GM10248 (cell line): ENCODE data around the gene HAPLN2.
"Not testable (repeated sequence)": the region's sequence is repeated elsewhere in the genome, so short reads cannot be mapped to it uniquely, and the experiment has no call there.

Experiments
- CTCF ChIA-PET: fragments of 300-600 bp; sonication (Branson Sonifier 250); formaldehyde crosslinking; extraction: SDS; loops from one replicate; lab custom pipeline; 2021; ENCODE audit warnings: antibody characterized with exemption; lab: Yijun Ruan, JAX
- POLR2A ChIA-PET: fragments of 350-650 bp; sonication (Branson Sonifier 250); formaldehyde crosslinking; extraction: SDS; loops from one replicate; lab custom pipeline; 2020; ENCODE audit warnings: antibody characterized with exemption; lab: Yijun Ruan, JAX
- DNase-seq: peaks from one replicate; pipeline ENCODE4 v3.0.0; 2012; ENCODE audit errors: extremely low spot score
- CTCF ChIP-seq: IDR thresholded peaks from 2 replicates; pipeline ENCODE4 v1.5.1; 2012; ENCODE audit warnings: mild to moderate bottlenecking, low read depth; ENCODE audit errors: extremely low read depth, missing control alignments, control extremely low read depth

HAPLN2 gene

GRCh38 chr1:156608036-156608674 lies 11.1 kb upstream of the HAPLN2 start:
- ChIA-PET POLR2A (no interaction called here), CTCF (interaction anchor here (0.6 to 2.9 kb wide), 45 partner anchors 8 to 263 kb away, joined by 3 to 33 read pairs (median 5); partner anchors contain the start of genes HAPLN2, IQGAP3, NAXE and TTC24)
- peak; percentile 70 for DNase-seq
- TF ChIP-seq CTCF: peak; percentile 74

GRCh38 chr1:156608981-156609380 lies 10.2 kb upstream of the HAPLN2 start:
- DNase-seq: peak; percentile 62
- peak; percentile 65 for TF ChIP-seq CTCF
- CTCF ChIA-PET: interaction anchor here (0.6 to 2.9 kb wide), 41 partner anchors 8 to 264 kb away, joined by 3 to 33 read pairs (median 6); partner anchors contain the start of genes HAPLN2, IQGAP3, NAXE and TTC24
- POLR2A ChIA-PET: no interaction called here

GRCh38 chr1:156610072-156610471 lies 9.1 kb upstream of the HAPLN2 start:
- DNase-seq, POLR2A ChIA-PET: not testable (repeated sequence)
- CTCF ChIA-PET: interaction anchor here (0.7 to 8.4 kb wide), 4 partner anchors 15 to 225 kb away, joined by 3 to 91 read pairs (median 10); no protein-coding TSS in a partner anchor

GRCh38 chr1:156612666-156613065 lies 6.5 kb upstream of the HAPLN2 start:
- no peak for TF ChIP-seq CTCF
- ChIA-PET POLR2A (no interaction called here), CTCF (interaction anchor here (0.9 to 8.4 kb wide), 16 partner anchors 10 to 227 kb away, joined by 3 to 91 read pairs (median 6); partner anchors contain the start of gene GPATCH4)
- no peak for DNase-seq

GRCh38 chr1:156615946-156616345 lies 3.3 kb upstream of the HAPLN2 start:
- DNase-seq: no peak
- CTCF ChIA-PET: interaction anchor here (1.9 to 8.4 kb wide), 2 partner anchors 9 to 110 kb away, joined by 4 to 91 read pairs; no protein-coding TSS in a partner anchor
- TF ChIP-seq CTCF: no peak
- POLR2A ChIA-PET: no interaction called here

- POLR2A ChIA-PET: no interaction called here
- TF ChIP-seq CTCF: no peak
- CTCF ChIA-PET: interaction anchor here (1.0 to 8.4 kb wide), 5 partner anchors 8 to 110 kb away, joined by 3 to 91 read pairs (median 4); no protein-coding TSS in a partner anchor
- DNase-seq: no peak
These were observed 2.8 kb upstream of the HAPLN2 start for GRCh38 chr1:156616463-156616862.

GRCh38 chr1:156619582-156619955 lies 354 bp downstream of the HAPLN2 start:
- no peak for DNase-seq
- ChIA-PET POLR2A (no interaction called here), CTCF (interaction anchor here (1.2 to 17.0 kb wide), 8 partner anchors 8 to 234 kb away, joined by 3 to 305 read pairs (median 8); partner anchors contain the start of genes CRABP2 and GPATCH4)
- TF ChIP-seq CTCF: no peak
